Left kidney (tissue), 2 donors: ENCODE measurements around the gene KLHL40. TPM values are rescaled to one million over a fixed set of nuclear protein-coding genes. Genes with fewer than 3 reads are reported as not detected.

Source experiments
- DNase-seq: peaks from one replicate; pipeline ENCODE4 v3.0.0-alpha.2; 2013
- polyA plus RNA-seq: library from polyadenylated mRNA; unstranded; fragments of 120-200 nt; gene quantifications from one replicate; pipeline ENCODE4 v1.2.1, GENCODE V29; 2013; ENCODE audit not compliant: insufficient read length

KLHL40 gene
- polyA plus RNA-seq, 1 donor: not detected

DNA sequence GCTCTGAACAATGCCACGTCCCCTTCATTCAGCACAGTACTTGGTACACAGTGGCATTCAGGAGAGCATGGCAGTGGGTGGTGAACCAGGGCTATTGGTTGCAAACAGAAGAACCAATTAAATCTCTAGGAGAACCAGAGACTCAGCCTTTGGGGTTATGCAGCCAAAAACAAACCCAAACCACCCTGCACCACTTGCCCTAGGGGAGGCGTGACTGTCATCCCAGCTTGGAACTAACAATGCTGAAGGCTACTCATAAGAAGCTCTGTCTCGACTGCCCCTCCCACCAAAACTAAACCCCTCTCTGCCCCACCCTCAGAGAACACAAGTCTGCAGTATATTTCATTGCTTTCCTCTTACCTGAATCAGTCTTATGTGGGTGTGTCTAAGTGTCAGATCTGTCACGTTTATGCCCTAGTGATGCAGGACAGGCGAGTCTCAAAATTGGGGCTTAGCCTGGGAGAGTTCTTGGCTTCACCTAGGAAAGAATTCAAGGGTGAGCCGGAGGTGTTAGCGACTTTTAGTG, 15.2 kb upstream of the KLHL40 start:
- no peak for DNase-seq

DNA sequence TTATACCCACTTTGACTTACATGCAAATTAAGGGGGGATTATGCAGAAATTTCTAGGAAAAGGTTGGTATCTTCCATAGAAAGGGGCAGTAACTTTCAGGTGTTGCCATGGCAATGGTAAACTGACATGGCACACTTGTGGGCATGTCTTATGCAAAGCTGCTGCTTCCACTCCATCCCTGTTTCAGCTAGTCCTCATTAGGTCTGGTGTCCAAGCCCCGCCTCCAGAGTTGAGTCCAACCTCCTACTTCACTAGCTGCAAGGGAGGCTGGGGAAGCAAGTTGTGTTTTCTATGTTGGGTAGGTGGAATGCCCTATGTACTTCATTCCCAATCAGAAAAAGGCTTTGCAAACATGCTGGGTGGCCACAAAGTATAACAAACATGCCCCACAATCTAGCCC, 14.7 kb upstream of the KLHL40 start:
- no peak for DNase-seq

DNA sequence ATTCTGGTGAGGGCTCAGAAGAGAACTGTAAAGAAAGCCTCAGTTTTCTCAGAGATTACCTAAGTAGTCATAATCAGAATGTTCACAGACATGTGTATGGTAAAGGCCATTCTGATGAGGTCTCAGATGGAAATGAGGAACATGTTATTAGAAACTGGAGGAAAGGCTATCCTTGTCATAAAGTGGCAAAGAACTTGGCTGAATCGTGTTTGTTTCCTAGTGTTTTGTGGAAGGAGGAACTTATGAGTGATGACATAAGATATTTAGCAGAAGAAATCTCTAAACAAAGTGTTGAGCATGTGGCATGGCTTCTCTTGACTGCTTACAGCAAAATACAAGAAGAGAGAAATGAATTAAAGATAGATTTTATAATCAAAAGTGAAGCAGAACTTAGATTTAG, 12.8 kb upstream of the KLHL40 start:
- no peak for DNase-seq

DNA sequence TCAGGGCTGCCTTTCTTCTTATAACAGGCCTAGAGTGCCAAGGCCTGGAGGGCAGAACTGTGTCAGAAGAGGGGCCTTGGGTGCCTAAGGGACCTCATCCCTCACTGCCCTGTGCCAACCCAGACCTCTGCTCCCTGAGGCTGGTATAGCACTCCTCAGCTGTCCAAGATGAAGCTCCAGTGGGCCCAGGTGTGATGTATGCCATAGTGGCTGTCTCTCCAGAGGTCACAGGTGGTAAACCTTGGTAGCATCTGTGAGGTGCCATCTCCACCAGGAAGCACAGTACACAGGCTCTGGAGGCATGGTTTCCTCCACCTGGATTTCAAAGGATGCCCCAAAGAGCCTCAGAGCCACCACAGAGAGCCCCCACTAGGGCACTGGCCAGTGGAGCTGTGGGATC, 12.3 kb upstream of the KLHL40 start:
- DNase-seq: no peak

DNA sequence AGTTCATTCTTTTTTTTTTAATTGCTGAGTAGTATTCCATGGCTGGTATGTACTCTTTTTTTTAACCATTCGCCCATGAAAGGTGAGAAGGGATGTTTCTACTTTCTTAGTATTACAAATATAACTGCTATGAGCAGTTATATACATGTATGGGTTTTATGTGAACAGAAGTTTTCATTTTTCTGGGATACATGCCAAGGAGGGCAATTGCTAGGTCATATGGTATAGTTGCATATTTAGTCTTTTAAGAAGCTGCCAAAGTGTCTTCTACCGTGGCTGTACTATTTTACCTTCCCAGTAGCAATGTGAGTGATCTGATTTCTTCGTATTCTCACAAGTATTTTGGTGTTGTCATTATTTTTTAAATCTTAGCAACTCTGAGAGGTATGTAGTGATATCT, 11.2 kb upstream of the KLHL40 start:
- no peak for DNase-seq

DNA sequence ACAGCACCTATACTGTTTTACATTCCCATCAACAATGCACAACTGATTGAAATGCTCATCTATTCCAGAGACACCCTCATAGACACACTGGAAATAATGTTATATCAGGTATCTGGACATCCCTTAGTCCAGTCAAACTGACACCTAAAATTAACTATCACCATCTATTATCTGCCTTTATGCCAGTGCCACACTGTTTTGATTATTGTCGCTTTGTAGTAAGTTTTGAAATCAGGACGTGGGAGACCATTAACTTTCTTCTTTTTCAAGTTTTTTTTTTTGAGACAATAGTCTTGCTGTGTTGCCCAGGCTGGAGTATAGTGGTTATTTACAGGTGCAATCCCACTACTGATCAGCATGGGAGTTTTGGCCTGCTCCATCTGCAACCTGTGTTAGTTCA, 9.4 kb upstream of the KLHL40 start:
- DNase-seq: no peak

DNA sequence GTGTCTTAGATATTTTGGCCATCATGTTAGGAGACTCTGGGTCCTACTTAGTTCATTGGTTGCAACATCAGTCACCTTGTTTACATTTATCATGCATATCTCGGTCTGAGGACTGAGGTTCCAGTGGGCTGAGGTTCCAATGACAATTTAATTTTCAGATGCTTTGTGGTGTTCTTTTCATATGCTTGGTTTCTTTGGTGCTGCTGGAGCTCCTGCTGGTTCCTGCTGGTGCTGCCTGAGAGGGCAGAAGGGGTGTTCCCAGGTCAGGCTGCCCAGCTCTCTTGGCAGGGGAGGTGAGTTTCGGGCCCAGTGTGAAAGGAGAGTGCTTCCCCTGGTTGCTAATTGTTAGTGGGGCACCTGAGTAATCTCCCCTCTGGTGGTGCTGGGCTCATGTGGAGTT, 6.9 kb upstream of the KLHL40 start:
- DNase-seq: no peak

DNA sequence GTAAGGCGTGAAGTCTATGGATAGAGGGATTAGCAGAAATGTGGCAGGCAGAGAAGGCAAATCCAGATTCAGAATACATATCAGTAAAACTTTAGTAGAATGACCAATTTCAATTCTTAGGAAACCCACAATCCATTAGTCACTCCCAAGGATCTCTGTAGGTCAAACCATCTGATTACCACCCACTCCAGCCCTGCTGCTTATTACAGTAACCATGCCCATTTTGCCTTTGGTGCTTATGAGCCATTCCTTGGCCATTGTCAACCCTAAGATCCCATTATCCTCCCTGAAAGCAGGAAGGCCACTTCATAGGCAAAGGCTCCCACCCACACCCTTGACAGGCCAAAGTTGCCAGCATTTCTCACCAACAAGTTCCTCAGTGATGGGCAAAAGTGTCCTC, 5.1 kb upstream of the KLHL40 start:
- no peak for DNase-seq

DNA sequence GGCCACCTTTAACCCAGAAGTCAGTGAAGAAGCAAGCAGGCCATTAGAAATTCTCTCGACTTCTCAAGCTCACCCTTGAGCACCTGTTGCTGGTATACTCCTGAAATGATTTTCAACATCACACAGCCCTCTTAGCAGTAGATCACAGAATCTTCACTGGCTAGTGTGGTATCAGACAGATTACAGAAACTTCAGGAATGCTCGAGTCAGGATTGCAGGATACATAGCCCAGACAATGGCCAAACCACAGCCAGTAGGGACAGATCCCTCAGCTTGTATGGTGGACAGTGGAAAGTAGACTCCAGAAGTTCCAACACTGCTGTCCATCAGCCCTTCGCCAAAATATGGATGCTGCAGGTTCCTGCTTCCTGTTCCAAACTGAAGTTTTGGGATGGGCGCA, 4.5 kb upstream of the KLHL40 start:
- no peak for DNase-seq

DNA sequence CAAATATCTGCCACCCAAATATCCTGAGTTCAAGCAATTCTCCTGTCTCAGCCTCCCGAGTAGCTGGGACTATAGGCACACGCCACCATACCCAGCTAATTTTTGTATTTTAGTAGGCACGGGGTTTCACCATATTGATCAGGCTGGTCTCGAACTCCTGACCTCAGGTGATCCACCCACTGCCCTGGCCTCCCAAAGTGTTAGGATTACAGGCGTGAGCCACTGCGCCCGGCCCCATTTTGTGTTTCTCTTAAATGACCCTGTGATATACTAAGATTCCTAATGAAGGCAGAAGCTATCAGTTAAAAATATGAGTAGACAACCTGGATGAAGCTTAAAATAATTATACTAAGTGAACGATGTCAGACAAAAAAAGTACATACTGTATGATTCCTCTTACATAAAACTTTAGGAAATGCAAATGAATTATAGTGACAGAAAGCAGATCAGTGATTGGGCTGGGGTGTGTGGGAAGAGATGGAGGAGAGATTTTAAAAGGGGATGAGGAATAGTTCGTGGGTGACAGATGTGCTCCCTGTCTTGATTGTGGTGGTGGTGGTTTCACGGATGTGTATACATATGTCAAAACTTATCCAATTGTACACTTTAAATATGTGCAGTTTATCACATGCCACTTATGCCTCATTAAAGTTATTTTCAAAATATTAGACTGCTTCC, 3.8 kb upstream of the KLHL40 start:
- no peak for DNase-seq

DNA sequence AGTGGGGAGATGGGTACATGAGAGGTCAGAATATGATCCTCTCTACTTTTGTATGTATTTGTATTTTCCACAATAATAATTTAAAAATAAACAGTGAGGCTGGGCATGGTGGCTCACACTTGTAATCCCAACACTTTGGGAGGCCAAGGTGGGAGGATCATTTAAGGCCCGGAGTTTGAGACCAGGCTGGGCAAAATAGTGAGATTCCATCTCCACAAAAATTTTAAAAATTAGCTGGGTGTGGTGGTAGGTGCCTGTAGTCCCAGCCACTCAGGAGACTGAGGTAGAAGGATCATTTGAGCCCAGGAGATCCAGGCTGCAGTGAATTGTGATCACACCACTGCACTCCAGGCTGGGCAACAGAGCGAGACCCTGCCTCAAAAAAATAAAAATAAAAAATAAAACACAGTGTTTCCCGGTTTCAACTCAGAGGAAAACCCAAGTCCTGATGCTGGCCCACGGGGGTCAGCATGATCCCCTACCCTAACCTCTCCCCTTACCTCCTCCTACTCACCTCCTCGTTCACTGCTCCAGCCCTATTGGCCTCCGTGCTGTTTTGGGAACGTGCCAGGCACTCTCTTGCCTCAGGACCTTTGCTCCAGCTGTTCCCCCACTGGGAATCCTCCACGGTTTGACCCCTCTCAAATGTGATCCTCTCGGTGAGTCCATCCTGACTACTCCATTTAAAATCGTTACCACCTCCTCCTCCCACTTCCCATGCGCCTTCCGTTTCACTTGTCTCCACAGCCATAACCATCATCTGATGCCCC, 2.9 kb upstream of the KLHL40 start:
- no peak for DNase-seq

DNA sequence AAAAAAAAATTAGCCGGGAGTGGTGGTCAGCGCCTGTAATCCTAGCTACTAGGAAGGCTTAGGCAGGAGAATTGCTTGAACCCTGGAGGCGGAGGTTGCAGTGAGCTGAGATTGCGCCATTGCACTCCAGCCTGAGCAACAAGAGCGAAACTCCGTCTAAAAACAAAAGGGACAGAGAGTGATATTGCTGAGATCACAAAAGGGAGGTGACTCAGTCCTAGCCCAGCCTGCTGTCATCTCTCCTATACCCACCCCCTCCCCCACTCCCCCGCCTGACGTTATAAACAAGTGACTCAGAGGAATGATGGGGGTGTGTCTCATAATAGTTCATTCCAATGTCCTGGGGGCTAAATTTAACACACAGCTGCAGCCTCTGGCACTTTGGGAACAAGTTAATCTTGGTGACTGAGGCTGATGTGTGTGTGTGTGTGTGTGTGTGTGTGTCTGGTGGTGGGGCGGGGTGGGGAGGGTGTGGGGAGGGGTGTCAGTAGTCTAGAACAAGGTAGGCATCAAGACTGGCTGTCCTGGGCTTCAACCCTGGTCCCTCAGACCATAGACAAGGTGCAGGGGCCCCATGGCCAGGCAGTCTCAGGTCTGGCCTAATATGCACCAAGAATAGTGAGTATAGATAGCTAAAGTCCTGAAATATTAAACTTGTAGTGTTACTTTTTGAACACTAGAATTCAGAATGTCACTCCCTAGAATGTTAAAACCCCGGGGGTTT, 1.3 kb upstream of the KLHL40 start:
- DNase-seq: no peak

DNA sequence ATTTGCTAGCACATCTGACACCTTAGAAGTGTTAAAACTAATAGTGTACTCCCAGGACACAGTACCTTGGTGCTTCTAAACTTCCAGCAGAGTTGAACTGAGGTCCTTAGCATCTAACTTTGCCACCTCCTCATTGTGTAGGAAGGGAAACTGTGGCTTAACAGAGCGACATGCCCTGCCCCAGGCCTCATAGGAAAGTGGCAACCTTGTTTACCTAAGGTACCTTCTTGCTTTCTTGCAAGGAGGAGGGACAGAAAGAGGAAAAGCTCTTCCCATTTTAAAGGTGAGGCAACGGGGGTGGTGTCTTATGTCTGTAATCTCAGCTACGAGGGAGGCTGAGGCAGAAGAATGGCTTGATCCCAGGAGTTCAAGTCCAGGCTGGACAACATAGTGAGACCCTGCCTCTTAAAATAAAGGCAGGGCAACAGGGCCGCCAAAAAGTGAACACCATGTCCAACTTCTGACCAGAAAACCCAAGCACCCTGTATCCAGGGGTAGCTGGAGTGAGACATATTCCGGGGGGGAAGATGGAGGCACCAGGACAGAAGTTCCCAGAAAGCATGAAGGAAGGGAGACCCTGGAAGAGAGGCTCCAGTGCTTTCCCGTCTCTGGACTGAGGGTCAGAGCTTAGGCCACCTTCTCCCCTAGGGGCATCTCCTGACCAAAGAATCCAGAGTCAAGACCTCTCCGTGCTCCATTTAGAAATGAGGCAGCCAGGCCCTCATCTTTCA, 540 bp upstream of the KLHL40 start:
- DNase-seq: no peak

DNA sequence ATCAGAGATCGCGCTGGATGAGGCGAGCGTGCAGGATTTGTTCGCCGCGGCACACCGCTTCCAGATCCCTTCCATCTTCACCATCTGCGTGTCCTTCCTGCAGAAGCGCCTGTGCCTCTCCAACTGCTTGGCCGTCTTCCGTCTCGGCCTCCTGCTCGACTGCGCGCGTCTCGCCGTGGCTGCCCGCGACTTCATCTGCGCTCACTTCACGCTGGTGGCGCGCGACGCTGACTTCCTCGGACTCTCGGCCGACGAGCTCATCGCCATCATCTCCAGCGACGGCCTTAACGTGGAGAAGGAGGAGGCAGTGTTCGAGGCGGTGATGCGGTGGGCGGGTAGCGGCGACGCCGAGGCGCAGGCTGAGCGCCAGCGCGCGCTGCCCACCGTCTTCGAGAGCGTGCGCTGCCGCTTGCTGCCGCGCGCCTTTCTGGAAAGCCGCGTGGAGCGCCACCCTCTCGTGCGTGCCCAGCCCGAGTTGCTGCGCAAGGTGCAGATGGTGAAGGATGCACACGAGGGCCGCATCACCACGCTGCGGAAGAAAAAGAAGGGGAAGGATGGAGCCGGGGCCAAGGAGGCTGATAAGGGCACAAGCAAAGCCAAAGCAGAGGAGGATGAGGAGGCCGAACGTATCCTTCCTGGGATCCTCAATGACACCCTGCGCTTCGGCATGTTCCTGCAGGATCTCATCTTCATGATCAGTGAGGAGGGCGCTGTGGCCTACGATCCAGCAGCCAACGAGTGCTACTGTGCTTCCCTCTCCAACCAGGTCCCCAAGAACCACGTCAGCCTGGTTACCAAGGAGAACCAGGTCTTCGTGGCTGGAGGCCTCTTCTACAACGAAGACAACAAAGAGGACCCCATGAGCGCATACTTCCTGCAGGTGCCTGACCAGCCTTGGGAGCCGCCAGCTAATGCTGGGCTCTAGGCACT, 819 bp downstream of the KLHL40 start:
- no peak for DNase-seq

DNA sequence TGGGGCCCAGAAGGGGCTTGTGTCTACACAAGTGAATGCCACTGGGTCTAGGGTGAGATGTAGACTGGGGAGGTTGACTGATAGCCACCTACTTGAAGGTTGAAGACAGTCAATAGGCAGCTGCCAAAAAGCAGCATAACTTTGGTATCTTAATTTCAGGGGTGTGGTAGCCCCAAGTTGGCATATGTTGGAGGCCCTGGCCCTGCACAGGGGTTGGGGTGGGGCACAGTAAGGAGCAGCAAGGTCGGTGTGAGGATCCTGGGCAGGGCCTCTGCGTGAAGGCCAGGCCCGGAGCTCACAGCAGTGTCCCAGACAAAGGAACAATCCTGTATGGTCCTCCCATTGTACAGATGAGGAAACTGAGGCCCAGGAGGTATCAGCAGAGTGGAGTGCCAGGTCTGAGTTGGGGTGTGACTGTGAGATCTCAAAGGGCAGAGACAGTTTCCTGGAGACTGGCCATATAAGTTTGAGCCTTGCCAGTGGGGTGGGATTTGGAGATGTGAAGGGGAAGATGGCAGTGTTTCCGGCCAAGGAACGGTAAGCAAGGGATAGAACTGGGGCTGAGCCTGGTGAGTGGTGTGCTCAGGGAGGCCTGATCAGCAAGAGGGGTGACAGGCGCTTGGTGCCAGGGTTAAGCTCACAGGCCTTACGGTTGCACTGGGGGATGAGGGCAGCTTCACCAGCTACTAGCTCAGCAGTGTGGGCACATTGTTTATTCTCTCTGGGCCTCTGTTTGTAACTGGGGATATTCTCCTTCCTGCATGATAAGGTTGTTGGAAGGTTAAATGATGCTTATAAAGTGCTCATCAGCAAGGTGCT, 1.7 kb downstream of the KLHL40 start:
- DNase-seq: no peak

DNA sequence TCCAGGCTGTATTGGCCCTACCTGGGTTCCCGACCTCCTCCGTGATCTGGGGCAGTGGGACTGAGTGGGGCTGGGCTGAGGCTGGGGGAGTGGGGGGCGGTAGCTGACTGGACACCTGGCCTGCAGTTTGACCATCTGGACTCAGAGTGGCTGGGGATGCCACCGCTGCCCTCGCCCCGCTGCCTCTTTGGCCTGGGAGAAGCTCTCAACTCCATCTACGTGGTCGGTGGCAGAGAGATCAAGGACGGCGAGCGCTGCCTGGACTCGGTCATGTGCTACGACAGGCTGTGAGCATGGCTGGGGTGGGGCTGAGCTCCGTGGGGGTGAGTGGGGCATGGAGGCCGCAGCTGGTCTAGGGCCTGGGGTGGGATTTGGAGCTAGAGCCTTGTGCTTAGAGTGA, 2.7 kb downstream of the KLHL40 start:
- no peak for DNase-seq

DNA sequence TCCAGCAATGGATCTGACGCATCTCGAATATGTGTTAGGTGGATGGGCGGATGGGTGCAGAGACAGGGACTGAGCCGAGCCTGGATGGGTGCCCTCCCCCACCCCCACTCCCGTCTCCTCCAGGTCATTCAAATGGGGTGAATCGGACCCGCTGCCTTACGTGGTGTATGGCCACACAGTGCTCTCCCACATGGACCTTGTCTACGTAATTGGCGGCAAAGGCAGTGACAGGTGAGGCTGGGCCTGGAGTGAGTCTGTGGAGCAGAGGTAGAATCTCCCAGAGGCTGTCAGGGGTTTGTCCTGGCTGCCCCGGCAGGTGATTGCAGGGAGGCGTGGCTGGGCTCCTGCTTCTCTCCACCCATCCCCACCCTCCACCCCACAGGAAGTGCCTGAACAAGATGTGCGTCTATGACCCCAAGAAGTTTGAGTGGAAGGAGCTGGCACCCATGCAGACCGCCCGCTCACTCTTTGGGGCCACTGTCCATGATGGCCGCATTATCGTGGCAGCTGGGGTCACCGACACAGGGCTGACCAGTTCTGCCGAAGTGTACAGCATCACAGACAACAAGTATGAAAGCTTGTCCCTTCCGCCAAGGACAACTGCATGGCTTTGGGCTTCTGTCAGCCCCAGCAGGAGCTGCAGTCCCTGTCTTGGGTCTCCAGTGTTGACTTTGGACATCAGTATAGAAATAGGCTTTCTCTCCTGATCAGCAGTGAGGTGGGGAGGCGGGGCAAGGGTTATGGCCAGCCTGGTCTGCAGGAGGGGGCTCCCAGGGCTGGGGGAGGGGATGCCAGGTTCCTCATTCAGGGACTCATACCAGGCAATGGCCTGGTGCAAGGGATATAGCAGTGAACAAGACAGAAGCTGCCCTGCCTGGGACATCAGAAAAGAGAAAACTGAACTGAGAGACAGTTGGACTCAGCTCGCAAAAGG, 3.4 kb downstream of the KLHL40 start:
- no peak for DNase-seq

DNA sequence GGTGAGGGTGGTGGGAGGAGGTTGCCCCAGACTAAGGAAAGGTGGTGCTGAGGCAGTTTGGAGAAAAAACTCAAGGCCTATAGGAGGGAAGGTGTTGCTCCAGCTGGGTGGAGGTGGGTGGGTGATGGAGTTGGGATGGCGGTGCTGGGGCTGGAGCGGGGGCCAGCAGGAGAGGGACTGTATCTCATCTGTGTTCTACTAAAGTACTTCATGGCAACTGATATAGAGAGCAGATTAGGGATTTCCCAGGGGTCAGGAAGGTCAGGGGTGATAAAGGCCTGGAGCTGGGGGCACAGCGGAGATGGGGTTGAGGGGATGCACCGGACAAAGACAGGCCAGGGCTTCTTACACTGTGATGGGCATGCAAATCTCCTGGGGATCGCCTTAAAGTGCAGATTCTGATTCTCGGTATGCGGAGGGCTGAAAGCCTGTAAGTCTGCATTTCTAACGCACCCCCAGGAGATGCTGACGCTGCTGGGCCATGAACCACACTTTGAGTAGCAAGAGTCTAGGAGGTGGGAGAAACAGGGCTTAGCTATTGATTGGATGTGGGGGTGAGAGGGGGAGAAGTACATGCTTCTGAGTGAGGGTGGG, 4.2 kb downstream of the KLHL40 start:
- no peak for DNase-seq

DNA sequence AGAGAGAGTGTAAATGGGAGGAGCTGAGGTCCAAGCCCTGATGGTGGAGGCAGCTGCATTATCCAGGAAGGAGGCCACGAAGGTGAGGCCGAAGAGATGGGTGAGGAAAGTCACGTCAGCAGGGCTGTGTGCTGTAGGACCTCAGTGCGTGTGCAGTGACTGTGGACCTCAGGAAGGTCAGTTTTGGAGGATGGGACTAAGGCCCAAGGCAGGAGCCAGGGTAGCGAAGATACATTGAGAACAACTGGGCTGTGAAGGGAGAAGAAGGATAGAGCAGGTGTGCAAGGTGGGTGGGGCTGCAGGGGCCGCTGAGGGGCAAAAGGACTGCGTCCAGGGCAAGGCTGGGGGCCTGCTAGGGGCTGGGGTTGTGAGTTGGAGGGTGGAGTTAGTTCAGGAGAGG, 4.9 kb downstream of the KLHL40 start:
- no peak for DNase-seq
